GM21515 (cell line): Measurements from ENCODE around the gene IMPDH2.

ENCODE experiments used
- ATAC-seq: cut with Tn5 transposase; IDR thresholded peaks from one replicate; pipeline ENCODE4 v1.9.1; 2021; ENCODE audit not compliant: unreplicated experiment

IMPDH2 gene

DNA sequence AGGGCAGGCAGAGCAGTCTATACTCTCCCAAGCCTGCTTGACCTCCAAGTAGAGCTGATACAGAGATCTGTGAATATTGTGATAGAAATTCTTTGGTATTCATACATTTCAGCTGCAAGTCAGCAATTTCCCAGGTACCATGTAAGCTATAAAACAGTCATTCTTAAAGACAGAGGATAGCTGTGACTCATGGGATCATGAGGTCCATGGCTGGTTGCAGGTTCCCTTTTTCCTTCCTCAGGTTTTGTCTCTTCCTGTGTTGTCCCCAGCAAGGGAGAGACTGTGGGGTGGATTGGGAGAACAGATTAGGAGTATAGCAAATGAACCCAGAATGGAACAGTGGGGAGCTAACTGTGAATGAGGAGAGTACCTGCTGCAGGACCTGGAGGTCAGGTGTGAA, 44.5 kb downstream of the IMPDH2 start:
- no peak for ATAC-seq

DNA sequence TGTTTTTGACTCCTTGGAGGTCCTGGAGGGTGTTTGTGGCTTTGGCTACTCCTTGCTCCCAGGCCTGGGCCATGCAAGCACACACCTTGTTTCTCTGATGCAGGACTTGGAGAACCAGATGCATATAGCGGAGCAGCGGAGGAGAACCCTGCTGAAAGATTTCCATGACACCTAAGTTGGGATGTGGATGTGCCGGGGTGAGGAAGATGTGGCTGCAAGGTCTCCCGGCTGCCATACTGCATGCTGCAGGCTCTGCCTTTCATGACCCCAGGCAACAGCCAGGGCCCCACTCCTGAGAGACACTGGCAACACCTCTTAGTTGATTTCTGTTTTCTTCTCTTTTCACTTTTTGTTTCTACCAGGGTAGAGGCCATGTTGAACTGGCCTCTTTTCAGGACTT, 46.1 kb downstream of the IMPDH2 start:
- ATAC-seq = no peak

GRCh38 chr3:48982686-48983085, 46.5 kb downstream of the IMPDH2 start:
- no peak for ATAC-seq

- no peak for ATAC-seq
Measured at GRCh38 chr3:48982016-48982415, 47.2 kb downstream of the IMPDH2 start.

GRCh38 chr3:48980295-48980694, 48.9 kb downstream of the IMPDH2 start:
- ATAC-seq = no peak

DNA sequence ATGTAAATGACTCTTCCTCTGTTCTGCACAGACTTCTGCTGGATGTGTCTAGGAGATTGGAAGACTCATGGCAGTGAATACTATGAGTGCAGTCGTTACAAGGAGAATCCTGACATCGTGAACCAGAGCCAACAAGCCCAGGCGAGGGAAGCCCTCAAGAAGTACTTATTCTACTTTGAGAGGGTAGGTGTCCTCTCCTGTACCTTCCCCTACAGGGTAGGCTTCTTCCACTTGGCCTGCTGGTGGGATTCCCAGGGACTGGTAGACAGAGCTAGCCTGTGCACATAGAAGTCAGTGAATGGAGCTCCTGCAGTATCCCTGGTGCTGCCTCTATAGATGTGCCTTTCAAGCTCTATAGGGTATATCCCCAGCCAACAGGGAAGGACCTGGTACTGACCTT, 49.7 kb downstream of the IMPDH2 start:
- ATAC-seq = no peak
